ENCODE data around the gene CAB39. TPM values are rescaled to one million over a fixed set of nuclear protein-coding genes. Genes with fewer than 3 reads are reported as not detected.
A peak's percentile ranks its signal among the peaks of the same experiment; 100 is the strongest.

The CAB39 gene
- total RNA-seq, 2 experiments from 2014 or later = 122 to 148 TPM

DNA sequence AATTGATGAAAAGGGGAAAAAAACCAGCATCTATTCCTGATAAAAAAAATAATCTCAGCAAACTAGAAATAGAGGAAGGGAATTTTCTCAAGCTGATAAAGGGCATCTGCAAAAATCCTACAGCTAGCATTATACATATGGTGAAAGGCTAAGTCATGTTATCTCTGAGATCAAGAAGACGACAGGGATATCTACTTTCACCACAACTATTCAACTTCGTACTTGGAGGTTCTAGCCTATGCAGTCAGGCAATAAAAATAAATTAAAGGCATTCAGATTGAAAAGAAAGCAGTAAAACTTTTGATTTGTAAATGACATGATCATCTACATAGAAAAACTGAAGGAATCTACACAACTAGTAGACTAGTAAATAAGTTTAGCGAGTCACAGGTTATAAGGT, 58.2 kb downstream of the CAB39 start:
- ChIA-PET POLR2A (no interaction called here), CTCF (interaction anchor here (0.7 to 1.4 kb wide), 4 partner anchors 15 to 155 kb away, joined by 3 to 6 read pairs (median 4); no protein-coding TSS in a partner anchor)
- DNase-seq = no peak
- peaks cover 76% of the 10 kb centered on the region for H3K36me3 Mint-ChIP-seq (ENCODE audit: low read depth)
- H3K4me1 Mint-ChIP-seq = peaks cover 95% of the 10 kb centered on the region
- H3K27me3 Mint-ChIP-seq = no peaks in the 10 kb centered on the region
- H3K27ac Mint-ChIP-seq = no peak overlapping the region
- intact Hi-C loops (cut with DNase I, micrococcal nuclease) = no loop called here
- ATAC-seq = no peak
- no peaks in the 10 kb centered on the region for H3K9me3 Mint-ChIP-seq (ENCODE audit: low read depth)
- no peak overlapping the region for H3K4me3 Mint-ChIP-seq

DNA sequence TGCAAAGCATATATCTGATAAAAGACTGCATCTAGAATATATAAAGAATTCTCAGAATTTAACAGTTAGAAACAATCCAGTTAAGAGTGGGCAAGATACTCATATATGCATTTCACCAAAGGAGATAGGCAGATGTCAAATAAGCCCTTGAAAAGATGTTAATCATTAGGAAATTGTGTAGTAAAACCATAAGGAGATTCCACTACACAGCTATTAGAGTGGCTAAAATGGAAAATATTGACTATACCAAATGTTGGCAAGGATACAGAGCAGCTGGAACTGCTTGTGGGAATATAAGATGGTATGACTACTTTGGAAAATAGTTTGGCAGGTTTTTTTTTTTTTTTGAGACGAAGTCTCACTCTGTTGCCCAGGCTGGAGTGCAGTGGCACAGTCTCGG, 59.5 kb downstream of the CAB39 start:
- ATAC-seq (no peak), DNase-seq (no peak)
- Mint-ChIP-seq H3K4me1 (peaks cover 94% of the 10 kb centered on the region), H3K9me3 (ENCODE audit: low read depth) (no peaks in the 10 kb centered on the region), H3K36me3 (ENCODE audit: low read depth) (peaks cover 75% of the 10 kb centered on the region), H3K27me3 (no peaks in the 10 kb centered on the region), H3K27ac (no peak overlapping the region), H3K4me3 (no peak overlapping the region)
- intact Hi-C loops (cut with DNase I, micrococcal nuclease) = no loop called here
- CTCF ChIA-PET = interaction anchor here (0.9 to 1.4 kb wide), 2 partner anchors 10 to 112 kb away, joined by 3 to 4 read pairs; no protein-coding TSS in a partner anchor
- POLR2A ChIA-PET = interaction anchor here (0.6 kb wide), 1 partner anchor 23 kb away, joined by 6 read pairs; no protein-coding TSS in a partner anchor

DNA sequence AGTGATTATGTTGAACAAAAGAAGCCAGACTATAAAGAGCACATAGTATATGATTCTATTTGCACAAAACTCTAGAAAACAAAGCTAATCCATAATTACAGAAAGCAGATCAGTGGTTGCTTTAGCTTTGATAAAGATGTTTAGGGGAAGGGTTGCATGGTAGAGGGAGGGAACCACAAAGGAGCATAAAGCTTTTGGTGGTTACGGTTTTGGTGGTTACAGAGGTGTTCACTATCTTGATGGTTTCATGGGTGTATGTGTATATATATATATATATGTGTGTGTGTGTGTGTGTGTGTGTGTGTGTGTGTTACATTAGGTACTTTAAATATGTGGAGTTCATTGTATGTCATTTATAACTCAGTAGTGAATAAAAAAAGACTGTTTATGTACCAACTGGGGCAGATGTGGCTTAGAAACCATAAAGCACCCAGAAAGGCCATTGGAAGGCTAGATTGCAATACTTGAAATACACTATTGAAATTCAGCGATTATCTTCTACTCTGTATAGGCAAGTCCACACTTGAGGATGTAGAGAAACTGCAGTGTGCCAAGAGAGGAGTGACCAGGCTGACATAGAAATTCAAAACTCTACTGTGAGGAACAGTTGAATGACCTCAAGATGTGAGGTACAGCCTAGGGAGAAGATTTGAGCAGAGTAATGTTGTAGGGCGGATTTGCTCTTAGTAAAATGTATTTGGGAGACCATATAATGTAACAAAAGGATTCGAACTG, 60.6 kb downstream of the CAB39 start:
- peak; percentile 35 for ATAC-seq
- DNase-seq = no peak
- Mint-ChIP-seq H3K27ac (peak overlapping the region; percentile 20), H3K27me3 (no peaks in the 10 kb centered on the region), H3K9me3 (ENCODE audit: low read depth) (no peaks in the 10 kb centered on the region), H3K36me3 (ENCODE audit: low read depth) (peaks cover 72% of the 10 kb centered on the region), H3K4me3 (no peak overlapping the region), H3K4me1 (peaks cover 93% of the 10 kb centered on the region)
- intact Hi-C loops (cut with DNase I, micrococcal nuclease) = no loop called here
- ChIA-PET CTCF (interaction anchor here (0.7 to 2.1 kb wide), 7 partner anchors 8 to 113 kb away, joined by 3 to 6 read pairs (median 4); no protein-coding TSS in a partner anchor), POLR2A (interaction anchor here (0.6 kb wide), 1 partner anchor 22 kb away, joined by 6 read pairs; no protein-coding TSS in a partner anchor)

DNA sequence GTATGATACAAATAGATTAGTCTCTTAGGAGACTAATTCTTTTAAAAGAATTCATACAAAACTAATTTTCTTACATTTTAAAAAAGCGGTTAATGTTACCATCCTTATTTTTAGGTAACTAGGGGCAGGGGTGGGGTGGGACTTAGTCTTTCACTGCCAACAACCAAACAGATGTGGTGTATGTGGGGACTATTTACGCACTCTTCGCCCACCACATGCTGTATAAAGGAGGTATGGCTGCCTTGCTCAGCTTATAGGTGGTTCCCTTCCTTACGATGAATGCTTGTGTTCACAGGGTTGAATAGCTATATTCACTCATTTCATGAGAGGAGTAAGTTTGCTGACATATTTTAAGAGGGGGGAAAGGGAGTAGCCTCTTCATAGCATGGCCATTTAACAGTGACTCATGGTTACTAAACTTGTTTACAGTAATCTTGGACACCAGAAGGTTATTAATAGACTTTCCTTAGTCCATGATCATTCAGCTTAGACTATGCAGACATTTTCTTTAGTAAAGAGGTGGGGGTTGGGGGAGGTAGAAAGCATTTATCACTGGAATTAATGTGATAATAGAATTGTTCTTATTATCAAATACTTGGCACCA, 61.8 kb downstream of the CAB39 start:
- ATAC-seq (peak; percentile 46), DNase-seq (no peak)
- Mint-ChIP-seq H3K27me3 (no peaks in the 10 kb centered on the region), H3K9me3 (ENCODE audit: low read depth) (peaks cover under 1% of the 10 kb centered on the region), H3K4me3 (no peak overlapping the region), H3K4me1 (peaks cover 92% of the 10 kb centered on the region), H3K27ac (peak overlapping the region; percentile 39), H3K36me3 (ENCODE audit: low read depth) (peaks cover 71% of the 10 kb centered on the region)
- ChIA-PET CTCF (interaction anchor here (0.6 to 2.1 kb wide), 9 partner anchors 10 to 135 kb away, joined by 3 to 9 read pairs (median 4); no protein-coding TSS in a partner anchor), POLR2A (interaction anchor here (0.6 to 0.7 kb wide), 2 partner anchors 21 to 890 kb away, joined by 3 read pairs; no protein-coding TSS in a partner anchor)
- intact Hi-C loops (cut with DNase I, micrococcal nuclease) = no loop called here

DNA sequence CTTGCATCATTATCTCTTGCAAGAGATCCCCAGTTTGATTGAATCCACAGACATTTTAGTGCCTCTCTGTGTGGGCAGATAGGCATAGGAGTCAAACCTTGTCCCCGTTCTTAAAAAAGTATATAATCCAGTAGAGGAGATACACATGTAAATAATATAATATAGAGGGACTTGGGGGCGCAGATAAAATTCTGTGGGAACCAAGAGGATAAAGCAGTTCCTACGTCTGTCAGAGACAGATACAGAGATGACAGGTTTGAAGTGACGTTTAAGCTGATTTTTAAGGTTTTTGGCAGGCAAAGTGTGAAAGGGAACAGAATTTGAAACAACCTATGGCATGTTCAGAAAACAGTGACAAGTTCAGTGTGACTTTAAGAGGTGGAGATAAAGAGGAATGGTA, 63.1 kb downstream of the CAB39 start:
- Mint-ChIP-seq H3K27me3 (no peaks in the 10 kb centered on the region), H3K27ac (peak overlapping the region; percentile 48), H3K4me1 (peaks cover 94% of the 10 kb centered on the region), H3K36me3 (ENCODE audit: low read depth) (peaks cover 76% of the 10 kb centered on the region), H3K4me3 (no peak overlapping the region), H3K9me3 (ENCODE audit: low read depth) (peaks cover 3% of the 10 kb centered on the region)
- ChIA-PET POLR2A (no interaction called here), CTCF (interaction anchor here (0.7 to 2.3 kb wide), 3 partner anchors 12 to 106 kb away, joined by 3 to 8 read pairs (median 5); no protein-coding TSS in a partner anchor)
- intact Hi-C loops (cut with DNase I, micrococcal nuclease) = no loop called here
- ATAC-seq (no peak), DNase-seq (no peak)

DNA sequence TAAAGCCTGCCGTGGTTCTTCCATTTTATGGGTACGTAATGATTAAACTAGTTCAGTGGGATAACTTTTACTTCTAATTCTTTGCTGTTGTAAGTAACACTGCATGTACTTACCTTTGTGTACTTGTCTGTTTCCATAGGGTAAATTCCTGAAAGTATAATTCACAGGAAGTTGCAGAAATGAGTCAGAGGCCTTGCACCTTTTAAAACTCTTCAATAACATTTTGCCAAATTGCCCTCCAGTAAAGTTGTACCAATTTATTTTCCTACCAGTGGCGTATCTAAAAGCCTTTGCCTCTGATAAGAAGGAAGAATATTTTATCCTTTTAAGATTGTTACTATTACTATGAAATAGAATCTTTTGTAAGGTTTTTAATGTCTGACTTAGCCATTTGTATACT, 65.1 kb downstream of the CAB39 start:
- Mint-ChIP-seq H3K4me3 (no peak overlapping the region), H3K9me3 (ENCODE audit: low read depth) (peaks cover 3% of the 10 kb centered on the region), H3K4me1 (peaks cover 92% of the 10 kb centered on the region), H3K36me3 (ENCODE audit: low read depth) (peaks cover 73% of the 10 kb centered on the region), H3K27ac (peak overlapping the region; percentile 53), H3K27me3 (no peaks in the 10 kb centered on the region)
- no peak for ATAC-seq
- DNase-seq = no peak
- ChIA-PET POLR2A (no interaction called here), CTCF (interaction anchor here (2.3 kb wide), 1 partner anchor 16 kb away, joined by 8 read pairs; no protein-coding TSS in a partner anchor)
- intact Hi-C loops (cut with DNase I, micrococcal nuclease) = loop anchor here in 1 of 2 experiments (2.0 kb wide), 1 partner anchor 15 kb away; no protein-coding TSS in a partner anchor

DNA sequence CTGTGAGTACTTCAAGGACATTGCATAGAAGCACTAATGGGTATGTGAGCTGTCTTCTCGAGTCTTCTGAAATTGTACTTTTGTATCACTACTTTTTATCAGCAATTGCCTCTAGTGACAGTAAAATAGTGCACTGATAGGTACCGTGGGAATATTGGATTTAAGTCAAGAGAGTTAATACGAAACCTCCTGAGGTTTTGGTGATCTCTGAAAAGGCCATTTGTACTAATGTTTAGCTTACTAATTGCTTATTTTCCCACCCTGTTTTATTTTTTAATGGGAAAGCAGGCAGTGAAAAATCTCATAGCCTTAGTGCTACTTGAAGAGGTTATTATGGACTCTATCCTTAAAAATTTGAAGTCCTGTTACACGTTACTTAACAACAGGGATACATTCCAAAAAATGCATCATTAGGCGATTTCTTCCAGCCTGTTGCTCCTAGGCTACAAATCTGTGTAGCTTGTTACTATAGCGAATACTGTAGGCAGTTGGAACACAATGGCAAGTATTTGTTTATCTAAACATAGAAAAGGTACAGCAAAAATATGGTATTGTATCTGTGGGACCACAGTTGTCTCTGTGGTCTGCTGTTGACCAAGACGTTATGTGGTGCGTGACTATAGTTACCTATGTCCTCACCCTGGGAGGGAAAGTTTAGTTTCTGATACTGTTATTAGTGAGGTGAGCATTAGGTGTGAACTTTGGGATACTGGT, 65.9 kb downstream of the CAB39 start:
- POLR2A ChIA-PET = no interaction called here
- H3K27ac Mint-ChIP-seq = peak overlapping the region; percentile 53

DNA sequence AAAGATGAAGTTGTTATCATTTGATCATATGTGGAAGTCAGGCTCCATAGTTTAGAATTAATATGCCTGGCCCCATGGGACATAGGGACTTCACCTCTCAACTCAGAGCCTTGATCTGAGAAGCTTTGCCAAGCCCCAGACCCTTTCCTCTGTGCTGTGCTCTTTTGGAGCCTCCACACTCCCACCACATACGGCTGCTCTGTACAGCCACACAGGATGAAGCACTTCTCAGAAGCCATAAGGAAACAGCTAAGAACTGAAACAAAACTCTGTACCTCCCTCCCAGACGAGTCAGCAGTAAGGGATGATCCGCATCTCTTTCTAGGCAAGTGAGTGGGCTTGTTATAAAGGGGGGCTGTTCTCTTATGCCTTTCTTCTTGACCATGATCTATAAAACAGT, 66.5 kb downstream of the CAB39 start:
- Mint-ChIP-seq H3K4me1 (peaks cover 89% of the 10 kb centered on the region), H3K27me3 (no peaks in the 10 kb centered on the region), H3K4me3 (no peak overlapping the region), H3K9me3 (ENCODE audit: low read depth) (peaks cover 3% of the 10 kb centered on the region), H3K27ac (peak overlapping the region; percentile 86), H3K36me3 (ENCODE audit: low read depth) (peaks cover 76% of the 10 kb centered on the region)
- DNase-seq = peak; percentile 36
- intact Hi-C loops (cut with DNase I, micrococcal nuclease) = loop anchor here in 1 of 2 experiments (2.0 kb wide), 1 partner anchor 14 kb away; no protein-coding TSS in a partner anchor
- ATAC-seq = peak; percentile 53
- POLR2A ChIA-PET = no interaction called here
- CTCF ChIA-PET = interaction anchor here (3.8 to 5.5 kb wide), 2 partner anchors 14 to 18 kb away, joined by 20 to 24 read pairs; no protein-coding TSS in a partner anchor

More for the DNA sequence above, 65.9 kb downstream of the CAB39 start:
- peaks cover 3% of the 10 kb centered on the region for H3K9me3 Mint-ChIP-seq (ENCODE audit: low read depth)
- H3K4me3 Mint-ChIP-seq = no peak overlapping the region
- H3K36me3 Mint-ChIP-seq (ENCODE audit: low read depth) = peaks cover 72% of the 10 kb centered on the region
- intact Hi-C loops (cut with DNase I, micrococcal nuclease) = loop anchor here in 1 of 2 experiments (2.0 kb wide), 1 partner anchor 14 kb away; no protein-coding TSS in a partner anchor
- CTCF ChIA-PET = interaction anchor here (0.6 to 5.5 kb wide), 3 partner anchors 14 to 230 kb away, joined by 3 to 24 read pairs (median 20); no protein-coding TSS in a partner anchor
- H3K27me3 Mint-ChIP-seq = no peaks in the 10 kb centered on the region
- peaks cover 90% of the 10 kb centered on the region for H3K4me1 Mint-ChIP-seq
- ATAC-seq (no peak), DNase-seq (no peak)

DNA sequence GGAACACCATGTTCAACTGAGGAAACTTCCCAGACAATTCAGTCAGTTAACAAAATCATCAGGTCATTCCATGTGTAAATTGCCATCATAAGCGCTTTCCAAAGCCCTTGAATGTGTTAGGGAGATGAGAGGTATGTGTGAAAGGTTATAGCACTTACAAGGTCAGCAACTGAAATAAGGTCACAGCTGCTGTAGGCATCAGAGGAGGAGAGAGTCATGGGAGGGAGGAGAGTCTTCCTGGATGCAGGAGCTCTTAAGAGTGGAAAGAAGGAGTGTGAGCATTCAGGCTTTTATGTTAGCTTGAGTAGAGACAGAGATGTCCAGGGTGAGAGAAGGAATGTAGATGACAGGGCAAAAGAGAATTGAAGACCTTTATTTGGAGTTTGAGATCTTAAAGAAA, 67.0 kb downstream of the CAB39 start:
- ChIA-PET CTCF (interaction anchor here (0.7 to 5.5 kb wide), 3 partner anchors 13 to 40 kb away, joined by 3 to 24 read pairs (median 20); no protein-coding TSS in a partner anchor), POLR2A (no interaction called here)
- H3K27me3 Mint-ChIP-seq = no peaks in the 10 kb centered on the region
- peaks cover 78% of the 10 kb centered on the region for H3K36me3 Mint-ChIP-seq (ENCODE audit: low read depth)
- no peak overlapping the region for H3K4me3 Mint-ChIP-seq
- H3K4me1 Mint-ChIP-seq = peaks cover 90% of the 10 kb centered on the region
- H3K27ac Mint-ChIP-seq = peak overlapping the region; percentile 86
- DNase-seq = no peak
- intact Hi-C loops (cut with DNase I, micrococcal nuclease) = loop anchor here (2.0 kb wide), 2 partner anchors 13 to 15 kb away; no protein-coding TSS in a partner anchor
- H3K9me3 Mint-ChIP-seq (ENCODE audit: low read depth) = peaks cover 6% of the 10 kb centered on the region
- ATAC-seq = no peak

DNA sequence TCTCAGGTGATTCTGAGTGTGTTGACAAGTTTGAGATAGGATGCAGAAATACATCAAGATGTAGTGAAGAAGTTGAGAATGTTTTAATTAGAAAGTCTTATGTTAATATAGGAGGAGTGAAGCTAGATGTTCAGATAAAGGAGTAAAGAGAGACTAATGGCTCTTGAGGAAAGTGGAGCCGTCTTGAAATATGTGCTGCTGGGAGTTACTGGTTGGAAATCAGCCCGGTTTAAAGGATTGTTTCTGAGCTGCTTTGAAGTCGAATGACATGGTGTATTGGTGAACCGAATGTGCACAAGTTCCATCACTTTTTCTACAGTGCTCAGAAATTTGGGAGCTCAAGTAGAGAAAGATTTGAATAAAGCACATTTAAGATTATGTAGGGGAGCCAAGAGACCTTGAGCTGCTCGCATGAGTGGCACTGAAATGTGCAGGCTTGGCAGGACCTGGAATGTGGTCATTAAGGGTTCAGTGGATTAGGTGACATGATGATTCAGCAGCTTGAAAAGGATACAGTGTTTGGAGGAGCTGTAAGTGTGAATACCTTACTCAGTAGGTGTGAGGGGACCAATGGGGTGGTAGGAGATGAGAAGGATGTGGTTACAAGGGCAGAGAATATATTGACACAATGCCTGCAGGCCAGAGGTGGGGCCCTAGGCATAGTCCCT, 68.6 kb downstream of the CAB39 start:
- peaks cover 80% of the 10 kb centered on the region for H3K36me3 Mint-ChIP-seq (ENCODE audit: low read depth)
- peak overlapping the region; percentile 86 for H3K27ac Mint-ChIP-seq
- CTCF ChIA-PET = interaction anchor here (0.8 to 5.5 kb wide), 8 partner anchors 8 to 58 kb away, joined by 3 to 24 read pairs (median 4); no protein-coding TSS in a partner anchor
- H3K4me3 Mint-ChIP-seq = no peak overlapping the region
- intact Hi-C loops (cut with DNase I, micrococcal nuclease) = loop anchor here in 1 of 2 experiments (2.0 kb wide), 1 partner anchor 14 kb away; no protein-coding TSS in a partner anchor
- ATAC-seq (peak; percentile 94), DNase-seq (peak; percentile 66)
- POLR2A ChIA-PET = interaction anchor here (0.6 to 1.1 kb wide), 3 partner anchors 13 to 24 kb away, joined by 3 to 6 read pairs (median 3); no protein-coding TSS in a partner anchor
- H3K27me3 Mint-ChIP-seq = no peaks in the 10 kb centered on the region
- peaks cover 84% of the 10 kb centered on the region for H3K4me1 Mint-ChIP-seq
- H3K9me3 Mint-ChIP-seq (ENCODE audit: low read depth) = peaks cover 8% of the 10 kb centered on the region
